Cardiac muscle cell (in vitro differentiated cells and primary cell): ENCODE measurements around the gene NIPAL4. TPM values are rescaled to one million over a fixed set of nuclear protein-coding genes. Genes with fewer than 3 reads are reported as not detected.

Source experiments
- DNase-seq, 2 donors: peaks; one replicate each; pipeline versions ENCODE4 v3.0.0 to v3.0.0-alpha.2; 2010 to 2017; ENCODE audit warnings: low read depth in 1 of 2, low spot score in 1 of 2
- H3K27ac ChIP-seq: fragments of 200-600 bp; sonication (generic); 2 replicates; pipeline ENCODE4 v1.5.1; 2016
- H3K27me3 ChIP-seq: fragments of 200-600 bp; sonication (generic); 2 replicates; pipeline ENCODE4 v1.6.0; 2016; ENCODE audit warnings: control low read depth
- H3K36me3 ChIP-seq: fragments of 200-600 bp; sonication (generic); 2 replicates; pipeline ENCODE4 v1.5.1; 2016; ENCODE audit warnings: control low read depth
- H3K4me1 ChIP-seq: fragments of 200-600 bp; sonication (generic); 2 replicates; pipeline ENCODE4 v1.8.1; 2017; ENCODE audit warnings: low read depth, mild to moderate bottlenecking, mixed run types
- H3K4me3 ChIP-seq: fragments of 200-600 bp; sonication (generic); 2 replicates; pipeline ENCODE4 v1.5.1; 2016; ENCODE audit warnings: mild to moderate bottlenecking
- H3K9me3 ChIP-seq: fragments of 200-600 bp; sonication (generic); 2 replicates; pipeline ENCODE4 v1.5.1; 2017; ENCODE audit warnings: low read depth, mild to moderate bottlenecking, control low read depth
- polyA plus RNA-seq: library from polyadenylated mRNA; unstranded; fragments of >200 nt; fragmentation: Nextera tagmentation; extraction: Ambion mirVana; gene quantifications from 2 replicates; pipeline ENCODE4 v1.2.1, GENCODE V29; 2016
- total RNA-seq: library from RNA; depleted of rRNA; stranded (reverse); fragments of >200 nt; gene quantifications from 2 replicates; pipeline ENCODE4 v1.2.3, GENCODE V29; 2016
- TF ChIP-seq, protein P1 (sequence below): IDR thresholded peaks from 2 replicates; pipeline ENCODE4 v1.5.1; 2012; ENCODE audit warnings: low read depth, mild to moderate bottlenecking, low read length

NIPAL4 gene
- total and polyA plus RNA-seq, 2 experiments from 2014 or later = 0.36 to 0.37 TPM

DNA sequence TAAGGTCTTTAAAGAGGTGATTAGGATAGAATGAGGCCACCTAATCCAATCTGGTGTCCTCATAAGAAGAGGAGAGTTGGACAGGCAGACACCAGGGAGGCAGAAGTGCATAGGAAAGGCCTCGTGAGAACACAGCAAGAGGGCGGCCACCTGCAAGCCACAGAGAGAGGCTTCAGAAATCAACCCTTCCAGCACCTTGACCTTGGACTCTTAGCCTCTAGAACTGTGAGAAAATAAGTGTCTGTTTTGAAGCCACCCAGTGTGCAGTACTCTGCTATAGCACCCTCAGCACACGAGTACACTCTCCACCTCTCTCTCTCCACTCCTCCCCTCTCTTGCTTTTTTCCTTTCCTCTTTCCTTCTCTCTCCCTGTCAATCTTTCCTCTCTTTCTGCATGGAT, 26.8 kb downstream of the NIPAL4 start:
- H3K36me3 ChIP-seq = peaks cover 4% of the 10 kb centered on the region
- TF ChIP-seq, protein P1, sequence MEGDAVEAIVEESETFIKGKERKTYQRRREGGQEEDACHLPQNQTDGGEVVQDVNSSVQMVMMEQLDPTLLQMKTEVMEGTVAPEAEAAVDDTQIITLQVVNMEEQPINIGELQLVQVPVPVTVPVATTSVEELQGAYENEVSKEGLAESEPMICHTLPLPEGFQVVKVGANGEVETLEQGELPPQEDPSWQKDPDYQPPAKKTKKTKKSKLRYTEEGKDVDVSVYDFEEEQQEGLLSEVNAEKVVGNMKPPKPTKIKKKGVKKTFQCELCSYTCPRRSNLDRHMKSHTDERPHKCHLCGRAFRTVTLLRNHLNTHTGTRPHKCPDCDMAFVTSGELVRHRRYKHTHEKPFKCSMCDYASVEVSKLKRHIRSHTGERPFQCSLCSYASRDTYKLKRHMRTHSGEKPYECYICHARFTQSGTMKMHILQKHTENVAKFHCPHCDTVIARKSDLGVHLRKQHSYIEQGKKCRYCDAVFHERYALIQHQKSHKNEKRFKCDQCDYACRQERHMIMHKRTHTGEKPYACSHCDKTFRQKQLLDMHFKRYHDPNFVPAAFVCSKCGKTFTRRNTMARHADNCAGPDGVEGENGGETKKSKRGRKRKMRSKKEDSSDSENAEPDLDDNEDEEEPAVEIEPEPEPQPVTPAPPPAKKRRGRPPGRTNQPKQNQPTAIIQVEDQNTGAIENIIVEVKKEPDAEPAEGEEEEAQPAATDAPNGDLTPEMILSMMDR = no peak

DNA sequence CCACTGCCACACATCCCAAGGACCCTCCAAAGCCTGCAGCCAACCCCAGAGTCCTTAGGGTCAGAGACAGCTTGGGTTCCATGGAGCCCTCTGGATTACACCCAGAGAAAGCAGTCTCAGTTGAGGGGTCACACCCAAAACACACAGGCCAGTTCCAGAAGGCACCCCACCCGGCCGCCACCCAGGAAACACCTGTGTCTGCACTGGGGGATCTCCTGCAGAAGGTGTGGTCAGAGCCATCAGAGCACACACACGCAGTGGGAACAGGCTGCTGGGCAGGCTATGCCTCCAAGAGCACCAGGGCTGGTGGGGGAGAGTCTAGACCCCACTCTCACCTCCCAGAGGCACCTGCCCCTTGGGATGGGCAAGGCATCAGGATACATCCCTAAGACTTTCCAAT, 27.3 kb downstream of the NIPAL4 start:
- Histone ChIP-seq H3K36me3 (peaks cover 4% of the 10 kb centered on the region), H3K4me1 (no peaks in the 10 kb centered on the region), H3K27ac (no peak overlapping the region), H3K27me3 (no peaks in the 10 kb centered on the region), H3K4me3 (no peak overlapping the region), H3K9me3 (no peaks in the 10 kb centered on the region)
- TF ChIP-seq, protein P1 = no peak
- no peak for DNase-seq

More for the DNA sequence above, 26.8 kb downstream of the NIPAL4 start:
- no peak for DNase-seq
- no peak overlapping the region for H3K4me3 ChIP-seq
- no peak overlapping the region for H3K27ac ChIP-seq
- H3K9me3 ChIP-seq = no peaks in the 10 kb centered on the region
- H3K27me3 ChIP-seq = no peaks in the 10 kb centered on the region
- no peaks in the 10 kb centered on the region for H3K4me1 ChIP-seq

DNA sequence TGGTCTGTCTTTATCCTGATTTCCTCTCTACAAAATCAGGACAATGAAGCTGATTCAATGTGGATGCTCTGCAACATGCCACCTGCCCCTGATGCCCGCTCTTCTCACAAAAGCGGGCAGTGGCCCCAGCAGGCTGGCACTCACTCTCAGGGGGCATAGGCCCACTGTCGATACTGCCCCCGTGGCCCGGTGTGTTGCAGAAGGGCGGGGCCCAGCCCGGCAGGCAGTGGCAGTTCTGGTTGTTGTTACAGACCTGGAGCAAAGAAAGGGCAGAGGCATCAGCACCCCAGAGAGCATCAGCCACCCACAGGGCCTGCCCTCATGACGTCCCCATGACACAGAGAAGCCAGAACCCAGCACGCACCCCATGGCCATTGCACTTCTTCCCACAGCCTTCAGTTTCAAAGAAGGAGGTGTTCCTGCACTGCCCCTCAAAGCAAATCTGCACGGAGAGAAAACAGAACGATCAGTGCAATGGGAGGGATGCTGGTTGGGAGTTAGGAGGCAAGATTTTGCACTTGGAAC, 31.5 kb downstream of the NIPAL4 start:
- Histone ChIP-seq H3K4me3 (no peak overlapping the region), H3K9me3 (no peaks in the 10 kb centered on the region), H3K27ac (no peak overlapping the region), H3K36me3 (no peaks in the 10 kb centered on the region), H3K4me1 (no peaks in the 10 kb centered on the region), H3K27me3 (no peaks in the 10 kb centered on the region)
- TF ChIP-seq, protein P1 = no peak
- DNase-seq = no peak

DNA sequence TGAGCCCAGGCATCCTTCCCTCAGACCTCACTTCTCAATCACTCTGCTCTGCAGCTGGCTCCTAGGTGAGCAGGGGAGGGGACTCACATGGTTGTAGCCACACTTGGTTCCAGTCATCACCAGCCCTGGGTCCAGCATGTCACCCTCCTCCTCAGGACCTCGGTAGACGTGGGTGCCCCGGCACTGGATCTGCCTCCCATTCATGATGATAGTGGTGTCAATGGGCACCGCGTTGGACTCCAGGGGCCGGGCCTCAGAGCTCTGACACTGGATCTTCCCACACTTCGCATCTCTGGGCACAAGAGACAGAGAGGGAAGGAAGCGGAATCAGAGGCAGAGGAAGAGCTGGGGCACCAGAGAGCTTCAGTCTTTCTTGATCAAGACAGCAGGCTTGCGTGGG, 32.9 kb downstream of the NIPAL4 start:
- Histone ChIP-seq H3K4me1 (no peaks in the 10 kb centered on the region), H3K27me3 (no peaks in the 10 kb centered on the region), H3K27ac (no peak overlapping the region), H3K9me3 (no peaks in the 10 kb centered on the region), H3K4me3 (no peak overlapping the region), H3K36me3 (no peaks in the 10 kb centered on the region)
- no peak for DNase-seq
- TF ChIP-seq, protein P1 = no peak

DNA sequence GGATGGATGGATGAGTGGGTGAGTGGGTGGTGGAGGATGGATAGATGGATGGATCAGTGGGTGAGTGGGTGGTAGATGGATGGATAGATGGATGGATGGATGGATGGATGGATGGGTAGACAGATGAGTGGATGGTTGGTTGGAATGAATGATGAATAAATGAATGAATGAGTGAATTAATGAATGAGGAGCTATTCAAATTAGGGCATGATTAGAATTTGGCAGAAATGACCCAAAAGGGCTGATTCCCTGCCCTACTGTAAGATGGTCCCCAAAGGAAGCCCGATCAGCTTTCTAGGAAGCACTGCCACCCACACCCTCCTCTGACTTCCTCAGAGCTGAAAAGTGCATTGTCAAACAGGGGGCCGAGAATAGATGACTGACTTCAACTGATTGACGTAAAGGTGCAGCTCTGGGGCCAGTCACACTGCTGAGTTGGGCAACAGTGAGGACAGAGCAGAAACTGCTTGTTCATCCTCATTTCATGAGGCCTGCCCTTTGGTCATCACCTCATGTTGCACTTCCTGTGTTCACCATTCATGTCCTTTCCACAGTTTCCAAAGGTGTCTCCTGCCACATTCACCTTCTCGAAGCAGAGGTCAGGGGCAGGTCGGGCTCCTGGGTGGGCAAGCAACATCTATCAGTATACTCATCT, 34.3 kb downstream of the NIPAL4 start:
- Histone ChIP-seq H3K4me1 (no peaks in the 10 kb centered on the region), H3K27ac (no peak overlapping the region), H3K4me3 (no peak overlapping the region), H3K36me3 (no peaks in the 10 kb centered on the region), H3K9me3 (no peaks in the 10 kb centered on the region), H3K27me3 (no peaks in the 10 kb centered on the region)
- DNase-seq = no peak
- TF ChIP-seq, protein P1 = no peak
